Fibroblast of skin of abdomen (primary cell): ENCODE data around the gene UBE2QL1.

Experiments used
- DNase-seq: peaks from one replicate; pipeline ENCODE4 v3.0.0-alpha.2; 2013

UBE2QL1 gene

GRCh38 chr5:6455571-6456200 lies 7.0 kb downstream of the UBE2QL1 start:
- no peak for DNase-seq

DNA sequence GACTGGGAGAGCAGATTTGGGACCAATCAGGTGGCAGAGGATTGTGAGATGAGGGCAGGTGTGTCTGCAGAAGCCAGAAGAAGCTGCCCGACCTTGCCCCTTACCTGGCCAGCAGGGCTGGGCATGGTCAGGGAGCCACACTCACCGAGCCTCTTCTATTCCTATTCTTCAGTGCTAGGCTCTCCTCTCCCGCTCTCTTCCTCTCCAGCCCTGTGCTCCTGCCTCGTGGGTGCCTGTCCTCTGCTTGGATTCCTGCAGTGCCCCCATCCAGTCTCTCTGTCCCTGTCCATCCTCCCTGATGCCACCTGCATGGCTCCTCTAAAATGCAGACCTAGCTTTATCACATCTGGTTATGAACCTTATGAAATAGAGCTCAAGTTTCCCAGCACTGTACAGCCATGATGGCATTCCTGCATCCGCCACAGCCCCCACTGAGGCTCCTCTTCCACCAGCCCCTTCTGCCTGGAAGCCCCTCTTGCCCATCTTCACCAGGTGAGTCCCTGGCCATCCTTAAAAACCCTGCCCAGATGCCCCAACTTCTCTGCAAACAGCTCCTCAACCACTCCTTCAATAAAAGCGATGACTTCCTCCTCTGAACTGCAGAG lies 8.2 kb downstream of the UBE2QL1 start:
- no peak for DNase-seq

- DNase-seq, result no peak
These were observed 8.9 kb downstream of the UBE2QL1 start for GRCh38 chr5:6457592-6457991.

DNA sequence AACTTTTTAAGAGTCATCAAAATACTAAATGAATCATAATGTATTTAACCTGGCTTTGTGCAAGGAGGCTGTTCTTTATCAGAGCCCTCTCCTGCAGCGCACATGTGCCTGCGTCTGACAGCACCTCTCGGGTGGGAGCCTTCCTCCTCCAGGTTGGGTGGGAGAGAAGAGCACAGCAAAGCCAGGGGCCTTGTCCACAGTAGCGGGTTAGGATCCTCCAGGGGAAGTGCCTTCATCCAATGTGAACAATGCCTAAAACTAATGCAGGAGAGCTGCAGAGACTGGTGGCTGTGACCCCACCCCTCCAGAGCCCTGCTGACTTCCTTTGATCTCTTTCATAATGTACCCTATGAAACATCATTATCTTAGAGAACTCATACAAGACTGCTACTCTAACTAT lies 10.2 kb downstream of the UBE2QL1 start:
- DNase-seq, result no peak

GRCh38 chr5:6459896-6460295 lies 11.2 kb downstream of the UBE2QL1 start:
- DNase-seq, result no peak

DNA sequence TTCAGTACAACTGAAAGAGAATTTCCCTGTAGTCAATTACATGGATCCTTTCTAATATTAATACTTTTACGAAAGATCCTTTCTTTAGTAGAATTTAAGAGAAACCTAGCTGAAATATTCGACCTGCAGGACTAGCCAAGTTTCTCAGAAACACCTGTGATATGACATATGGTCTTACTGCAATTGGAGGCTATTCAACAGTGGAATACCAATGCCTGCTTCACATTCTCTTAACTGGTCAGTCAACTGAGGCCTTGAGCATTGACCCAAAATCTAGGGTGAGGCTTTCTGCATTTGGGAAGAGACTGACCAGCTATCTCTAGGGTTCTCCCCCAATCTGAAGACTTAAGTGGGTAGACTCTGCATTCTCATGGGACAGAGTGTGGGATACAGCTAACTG lies 12.3 kb downstream of the UBE2QL1 start:
- no peak for DNase-seq

- no peak for DNase-seq
These were observed 13.4 kb downstream of the UBE2QL1 start for GRCh38 chr5:6461793-6462650.

DNA sequence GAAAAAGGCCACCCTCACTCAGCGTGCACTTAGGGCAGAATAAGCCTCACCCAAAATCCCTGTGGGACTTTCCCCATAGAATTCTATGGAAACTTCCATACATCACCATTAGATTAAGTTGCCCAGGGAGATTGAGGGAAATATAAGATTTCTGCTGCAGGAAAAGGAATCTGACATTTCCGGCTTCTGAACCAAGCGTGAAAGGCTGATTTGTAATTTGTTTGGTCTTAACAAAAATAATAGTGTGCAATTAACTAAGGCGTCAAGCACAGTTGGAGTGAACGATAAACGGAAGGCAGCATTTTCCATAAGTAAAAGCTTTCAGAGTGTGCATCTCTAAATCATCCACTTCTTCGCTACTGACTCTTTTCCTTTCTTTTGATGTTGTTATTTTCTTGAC lies 14.0 kb downstream of the UBE2QL1 start:
- DNase-seq, result no peak

DNA sequence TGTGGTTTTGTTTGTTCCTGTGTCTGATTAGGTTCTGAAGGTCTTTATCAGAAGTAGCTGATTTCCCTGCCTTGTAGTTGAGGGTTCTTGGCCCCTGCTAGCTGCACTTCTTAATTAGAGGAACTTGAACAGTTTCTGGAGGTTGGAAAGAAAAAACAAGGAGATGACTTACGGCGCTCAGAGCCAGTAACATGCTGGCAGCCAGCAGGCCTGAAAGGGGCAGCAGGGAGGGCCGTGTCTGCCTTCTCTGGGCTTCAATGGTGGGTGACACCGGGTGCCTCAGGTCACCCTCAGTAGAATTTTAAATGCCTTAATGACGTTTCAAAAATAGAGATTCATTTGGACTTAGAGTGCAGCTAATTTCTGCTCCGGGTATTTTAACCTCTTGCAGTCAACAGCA lies 15.8 kb downstream of the UBE2QL1 start:
- DNase-seq, result no peak

DNA sequence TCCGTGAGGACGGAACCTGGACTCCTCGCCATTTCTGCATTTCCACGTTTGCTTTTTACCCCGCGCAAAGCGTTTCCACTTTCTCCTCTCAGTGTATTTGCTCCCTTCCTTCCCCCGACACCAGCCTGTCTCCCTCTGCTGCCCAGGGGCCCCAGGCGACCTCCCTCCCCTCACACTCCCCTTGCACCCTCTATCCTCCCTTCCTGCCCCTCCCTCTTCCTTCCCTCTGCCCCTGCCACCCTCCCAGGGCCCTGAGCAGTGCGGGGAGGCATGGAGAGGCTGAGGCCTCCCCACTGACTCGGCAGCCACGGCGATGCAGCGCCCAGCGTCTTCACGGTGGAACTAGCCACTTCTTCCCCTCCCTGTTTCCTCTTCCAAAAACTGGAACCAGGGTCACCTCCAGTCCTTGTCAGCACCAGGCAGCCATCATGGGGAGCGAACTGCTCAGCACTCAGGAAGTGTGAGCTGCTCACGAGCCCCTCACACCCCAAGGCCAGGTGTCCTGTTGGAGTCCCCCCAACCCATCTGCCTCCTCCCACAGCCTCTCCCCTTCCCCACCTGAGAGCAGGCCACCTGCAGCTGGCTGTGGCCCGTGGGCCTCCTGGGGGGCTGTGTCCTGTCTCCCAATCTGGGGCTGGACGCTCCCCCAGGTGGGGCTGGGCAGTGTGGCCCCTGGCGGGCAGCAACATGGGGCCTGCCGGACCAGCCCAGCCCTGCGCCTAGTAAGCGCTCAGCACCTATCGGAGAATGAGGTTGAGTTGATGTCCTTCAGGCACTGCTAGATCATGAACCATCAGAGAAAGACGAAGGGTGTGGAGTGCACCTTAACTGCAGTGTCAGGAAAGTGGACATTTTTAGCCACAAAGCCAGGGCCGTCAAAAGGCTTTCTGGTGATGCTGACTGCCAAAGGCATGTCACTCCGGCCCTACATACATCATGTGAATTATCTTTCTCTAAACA lies 17.5 kb downstream of the UBE2QL1 start:
- no peak for DNase-seq

- DNase-seq, result no peak
These were observed 18.4 kb downstream of the UBE2QL1 start for GRCh38 chr5:6466975-6467567.

DNA sequence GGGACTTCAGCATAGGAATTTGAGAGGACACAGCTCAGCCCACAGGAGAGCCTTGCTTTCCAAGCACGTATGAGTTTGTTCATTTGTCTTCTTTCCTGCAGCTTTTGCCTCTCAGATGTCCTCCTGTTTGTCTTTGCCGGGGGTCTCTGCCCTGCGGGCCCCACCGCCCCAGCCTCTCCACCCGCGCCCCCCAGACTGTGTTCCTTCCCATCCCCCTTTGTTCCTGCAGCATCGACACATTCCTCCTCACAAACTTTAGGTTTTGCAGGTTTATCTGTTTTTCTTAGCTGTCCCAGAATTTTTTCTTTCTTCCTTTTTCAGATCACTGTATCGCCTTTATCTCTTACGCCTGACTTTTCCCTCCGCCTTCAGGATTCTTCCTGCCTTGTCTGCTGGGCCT lies 18.9 kb downstream of the UBE2QL1 start:
- DNase-seq, result no peak

DNA sequence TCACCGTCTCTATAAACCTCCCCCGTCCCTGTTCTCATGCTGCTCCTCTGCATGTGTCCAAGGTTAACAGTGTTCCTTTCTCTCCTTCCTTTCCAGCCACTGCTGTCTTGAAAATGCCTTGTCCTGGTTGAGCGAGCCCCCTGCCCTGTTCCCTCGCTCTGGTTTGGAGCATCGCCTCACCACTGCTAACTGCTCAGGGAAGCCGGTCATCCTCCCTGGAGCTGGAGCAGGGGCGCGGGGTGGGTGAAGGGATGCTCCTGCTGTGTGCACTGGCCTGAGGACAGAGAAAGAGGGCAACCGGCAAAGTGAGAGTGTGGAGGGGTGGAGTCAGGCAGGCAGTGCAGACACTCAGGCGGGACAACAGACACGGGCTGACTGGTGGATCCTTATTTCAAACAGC lies 19.4 kb downstream of the UBE2QL1 start:
- no peak for DNase-seq

GRCh38 chr5:6468870-6469269 lies 20.2 kb downstream of the UBE2QL1 start:
- no peak for DNase-seq

DNA sequence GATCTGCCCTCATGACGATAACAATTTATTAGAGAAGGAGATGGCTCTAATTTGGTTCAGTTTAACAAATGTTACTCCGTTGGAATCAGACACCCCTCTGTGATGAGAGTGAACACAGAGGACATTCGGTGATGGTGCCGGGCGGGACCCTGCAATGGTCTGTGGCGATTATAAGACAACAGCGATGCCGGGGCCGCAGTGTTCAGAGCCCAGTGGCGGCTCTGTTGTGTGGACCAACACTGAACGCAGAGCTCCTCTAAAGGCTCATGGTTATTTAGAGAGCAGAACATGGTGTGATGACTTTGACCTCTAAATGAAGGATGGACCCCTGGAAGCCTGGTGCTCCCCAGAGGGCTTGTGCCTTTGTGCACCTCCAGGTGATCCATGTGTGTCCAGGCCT lies 21.2 kb downstream of the UBE2QL1 start:
- no peak for DNase-seq

GRCh38 chr5:6470672-6471071 lies 22.0 kb downstream of the UBE2QL1 start:
- DNase-seq, result no peak

GRCh38 chr5:6471252-6471651 lies 22.6 kb downstream of the UBE2QL1 start:
- no peak for DNase-seq

- DNase-seq, result no peak
These were observed 24.1 kb downstream of the UBE2QL1 start for GRCh38 chr5:6472792-6473191.

GRCh38 chr5:6473284-6473683 lies 24.6 kb downstream of the UBE2QL1 start:
- no peak for DNase-seq

DNA sequence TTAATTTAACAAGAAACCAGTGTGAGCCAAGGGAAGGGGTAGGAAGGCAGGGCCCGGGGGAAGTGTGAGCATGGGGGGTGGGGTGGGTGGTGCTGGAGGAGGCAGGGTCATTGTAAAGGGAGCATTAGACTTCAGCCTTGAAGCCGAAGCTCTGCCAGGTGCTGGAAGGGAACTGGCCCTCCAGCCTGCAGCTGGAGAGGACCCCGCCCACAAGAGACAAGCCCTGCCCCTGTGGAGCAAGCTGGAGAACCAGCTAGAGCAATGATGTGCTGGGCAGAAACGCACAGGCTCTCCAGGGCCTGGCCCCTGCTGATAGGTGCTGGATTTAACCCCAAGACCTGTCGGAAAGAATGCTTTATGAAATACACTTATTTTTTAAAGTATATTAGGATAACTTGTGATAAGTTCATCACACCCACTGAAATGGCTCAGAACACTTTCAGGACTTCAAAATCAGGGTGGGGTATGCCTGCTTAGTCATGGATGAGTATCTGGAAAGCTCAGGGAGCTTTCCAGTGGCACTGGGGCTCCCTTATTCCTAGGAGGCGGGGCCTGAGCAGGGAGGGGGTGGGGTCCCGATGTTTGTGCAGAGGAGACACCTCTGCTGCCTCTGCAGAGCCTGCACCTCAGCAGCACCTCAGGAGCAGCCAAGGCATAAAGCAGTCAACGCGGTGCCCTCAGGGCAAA lies 27.1 kb downstream of the UBE2QL1 start:
- DNase-seq, result no peak

DNA sequence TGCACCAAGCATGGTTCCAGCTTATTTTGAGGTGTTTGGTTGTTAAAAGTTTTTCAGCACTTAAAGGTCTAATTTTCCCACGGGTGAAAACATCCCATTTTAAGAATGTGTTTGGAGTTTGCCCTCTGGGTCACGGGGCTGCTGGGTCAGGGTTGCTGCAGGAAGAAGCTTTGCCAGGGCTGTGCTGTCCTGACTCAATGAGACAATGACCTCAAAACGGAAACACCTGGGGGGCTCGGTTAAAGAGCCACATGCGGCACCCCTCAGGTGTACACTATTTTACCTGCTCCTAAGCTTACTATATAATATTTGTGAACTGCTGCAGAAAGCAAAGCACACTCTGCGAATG lies 27.6 kb downstream of the UBE2QL1 start:
- DNase-seq, result no peak

DNA sequence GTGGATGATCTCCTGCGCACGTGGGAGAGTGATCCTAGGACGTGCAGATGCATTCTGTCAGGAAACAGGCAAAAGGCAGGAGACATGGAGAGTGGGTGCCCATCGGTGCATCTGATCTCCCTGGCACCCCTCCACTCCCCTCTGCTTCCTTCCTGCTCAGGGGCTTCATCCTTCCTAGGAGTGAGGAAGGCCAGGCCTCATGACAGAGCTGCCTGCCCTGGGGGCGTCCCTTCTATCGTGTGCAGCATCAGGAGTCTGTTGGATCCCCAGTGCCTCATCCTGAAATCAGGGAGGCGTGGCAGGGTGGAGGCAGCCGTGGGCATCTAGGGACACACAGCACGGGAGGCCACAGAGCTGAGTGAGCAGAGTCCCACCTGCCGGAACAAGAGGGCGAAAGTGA lies 30.1 kb downstream of the UBE2QL1 start:
- DNase-seq, result no peak
